ENCODE measurements around the gene SASH1.

The SASH1 gene

GRCh38 chr6:148430897-148431296, 88.3 kb downstream of the SASH1 start:
- no peak for DNase-seq (ENCODE audit: low read depth in 2 of 3, low spot score in 1 of 3)

GRCh38 chr6:148431413-148431812, 88.8 kb downstream of the SASH1 start:
- no peak for DNase-seq (ENCODE audit: low read depth in 2 of 3, low spot score in 1 of 3)

GRCh38 chr6:148431840-148432239, 89.2 kb downstream of the SASH1 start:
- DNase-seq (ENCODE audit: low read depth in 2 of 3, low spot score in 1 of 3), result no peak

- DNase-seq (ENCODE audit: low read depth in 2 of 3, low spot score in 1 of 3), result no peak
Observed at GRCh38 chr6:148432462-148433195, 90.0 kb downstream of the SASH1 start.

- DNase-seq (ENCODE audit: low read depth in 2 of 3, low spot score in 1 of 3), result no peak
Observed at GRCh38 chr6:148435386-148435785, 92.7 kb downstream of the SASH1 start.

- no peak for DNase-seq (ENCODE audit: low read depth in 2 of 3, low spot score in 1 of 3)
Observed at GRCh38 chr6:148436466-148436865, 93.8 kb downstream of the SASH1 start.

GRCh38 chr6:148438632-148439031, 96.0 kb downstream of the SASH1 start:
- DNase-seq (ENCODE audit: low read depth in 2 of 3, low spot score in 1 of 3), result no peak

GRCh38 chr6:148440016-148440415, 97.4 kb downstream of the SASH1 start:
- DNase-seq (ENCODE audit: low read depth in 2 of 3, low spot score in 1 of 3), result no peak

GRCh38 chr6:148440877-148441453, 98.3 kb downstream of the SASH1 start:
- no peak for DNase-seq (ENCODE audit: low read depth in 2 of 3, low spot score in 1 of 3)

- no peak for DNase-seq (ENCODE audit: low read depth in 2 of 3, low spot score in 1 of 3)
Observed at GRCh38 chr6:148441454-148441911, 98.8 kb downstream of the SASH1 start.

- no peak for DNase-seq (ENCODE audit: low read depth in 2 of 3, low spot score in 1 of 3)
Observed at GRCh38 chr6:148443798-148444560, 101.3 kb downstream of the SASH1 start.

GRCh38 chr6:148445116-148445515, 102.5 kb downstream of the SASH1 start:
- no peak for DNase-seq (ENCODE audit: low read depth in 2 of 3, low spot score in 1 of 3)

GRCh38 chr6:148445620-148446019, 103.0 kb downstream of the SASH1 start:
- DNase-seq (ENCODE audit: low read depth in 2 of 3, low spot score in 1 of 3), result no peak

- DNase-seq (ENCODE audit: low read depth in 2 of 3, low spot score in 1 of 3), result no peak
Observed at GRCh38 chr6:148446681-148447080, 104.0 kb downstream of the SASH1 start.

- no peak for DNase-seq (ENCODE audit: low read depth in 2 of 3, low spot score in 1 of 3)
Observed at GRCh38 chr6:148447521-148448230, 105.0 kb downstream of the SASH1 start.

GRCh38 chr6:148448369-148449012, 105.9 kb downstream of the SASH1 start:
- no peak for DNase-seq (ENCODE audit: low read depth in 2 of 3, low spot score in 1 of 3)

GRCh38 chr6:148450866-148451265, 108.2 kb downstream of the SASH1 start:
- DNase-seq (ENCODE audit: low read depth in 2 of 3, low spot score in 1 of 3), result no peak

GRCh38 chr6:148451690-148452089, 109.1 kb downstream of the SASH1 start:
- DNase-seq (ENCODE audit: low read depth in 2 of 3, low spot score in 1 of 3), result peak in 1 of 3 donors; percentile 15

- no peak for DNase-seq (ENCODE audit: low read depth in 2 of 3, low spot score in 1 of 3)
Observed at GRCh38 chr6:148452876-148453275, 110.2 kb downstream of the SASH1 start.

- DNase-seq (ENCODE audit: low read depth in 2 of 3, low spot score in 1 of 3), result no peak
Observed at GRCh38 chr6:148453906-148454305, 111.3 kb downstream of the SASH1 start.

GRCh38 chr6:148455225-148455624, 112.6 kb downstream of the SASH1 start:
- no peak for DNase-seq (ENCODE audit: low read depth in 2 of 3, low spot score in 1 of 3)
